ENCODE results near the gene RASSF8. TPM values are rescaled to one million over a fixed set of nuclear protein-coding genes. Genes with fewer than 3 reads are reported as not detected.

The RASSF8 gene
- total and polyA plus RNA-seq, 2 experiments from 2014 or later, result 11.5 to 30.6 TPM

GRCh38 chr12:26100666-26101349 lies 142.3 kb downstream of the RASSF8 start:
- Histone ChIP-seq H3K4me2 (no peak overlapping the region), H3K27me3 (ENCODE audit: insufficient read depth) (no peaks in the 10 kb centered on the region), H3K27ac (ENCODE audit: low read depth) (no peak overlapping the region), H4K20me1 (replicated peaks; ENCODE audit: insufficient read depth) (no peaks in the 10 kb centered on the region), H3K4me1 (ENCODE audit: insufficient read depth) (no peaks in the 10 kb centered on the region), H3K9me2 (ENCODE audit: insufficient read depth) (no peaks in the 10 kb centered on the region), H2AFZ (no peak overlapping the region), H3K36me3 (ENCODE audit: insufficient read depth) (no peaks in the 10 kb centered on the region), H3K79me2 (replicated peaks; ENCODE audit: insufficient read depth) (no peaks in the 10 kb centered on the region), H3K4me3 (no peak overlapping the region), H3F3A (replicated peaks; ENCODE audit: low read depth) (no peaks in the 10 kb centered on the region)
- TF ChIP-seq CTCF (conservative IDR thresholded peaks at IDR 0.05; ENCODE audit: low read depth in 2 of 2) (no peak), REST (IDR thresholded peaks at IDR 0.05; ENCODE audit: unreplicated experiment) (no peak), POLR2AphosphoS5 (IDR thresholded peaks at IDR 0.05; ENCODE audit: low read depth) (no peak), STAT1 (IDR thresholded peaks at IDR 0.05; ENCODE audit: unreplicated experiment) (no peak), JUNB (IDR thresholded peaks at IDR 0.05; ENCODE audit: unreplicated experiment) (no peak), CREB1 (CRISPR knock-in tag; IDR thresholded peaks at IDR 0.05; ENCODE audit: low read depth) (no peak), ETS1 (IDR thresholded peaks at IDR 0.05) (no peak), ZNF462 (CRISPR knock-in tag; IDR thresholded peaks at IDR 0.05) (no peak), EZH2phosphoT487 (IDR thresholded peaks at IDR 0.05; ENCODE audit: unreplicated experiment) (no peak), EZH2 (IDR thresholded peaks at IDR 0.05; ENCODE audit: low read depth, unreplicated experiment) (no peak)
- H3K9me3 Mint-ChIP-seq, result no peaks in the 10 kb centered on the region
- H3K36me3 Mint-ChIP-seq (ENCODE audit: low read depth), result no peaks in the 10 kb centered on the region
- DNase-seq (ENCODE audit: low spot score), result no peak
- peaks cover 7% of the 10 kb centered on the region for H3K4me1 Mint-ChIP-seq
- no peak overlapping the region for H3K27ac Mint-ChIP-seq
- H3K4me3 Mint-ChIP-seq, result no peak overlapping the region
- no peak for ATAC-seq
- peaks cover 3% of the 10 kb centered on the region for H3K27me3 Mint-ChIP-seq (ENCODE audit: insufficient read depth, low read depth, poor library complexity)
